SK-N-SH treated with all-trans-retinoic acid at 6 μM for 48 hours (cell line): ENCODE data around the gene STARD9.

Source experiments
- ARNTL ChIP-seq: fragments of 450-650 bp; formaldehyde crosslinking; IDR thresholded peaks from 2 replicates; pipeline ENCODE4 v1.5.0; 2020; ENCODE audit warnings: low read depth, mild to moderate bottlenecking, moderate library complexity, borderline replicate concordance
- BACH2 ChIP-seq: fragments of 250-450 bp; sonication (Bioruptor Pico); IDR thresholded peaks from 2 replicates; pipeline ENCODE4 v1.9.0; 2021; ENCODE audit warnings: mild to moderate bottlenecking, borderline replicate concordance
- GLIS3 ChIP-seq: fragments of 250-450 bp; sonication (Bioruptor Pico); IDR thresholded peaks from 2 replicates; pipeline ENCODE4 v1.5.0; 2020; ENCODE audit warnings: mild to moderate bottlenecking, moderate library complexity
- ISL1 ChIP-seq: fragments of 250-450 bp; sonication (Bioruptor Pico); IDR thresholded peaks from 2 replicates; pipeline ENCODE4 v2.1.2; 2022; ENCODE audit warnings: mild to moderate bottlenecking, moderate library complexity
- OSR1 ChIP-seq: fragments of 250-450 bp; sonication (Bioruptor Pico); IDR thresholded peaks from 2 replicates; pipeline ENCODE4 v1.8.0; 2022; ENCODE audit warnings: moderate library complexity, mild to moderate bottlenecking, inconsistent platforms
- POU6F1 ChIP-seq: fragments of 250-450 bp; sonication (Bioruptor Pico); IDR thresholded peaks from 2 replicates; pipeline ENCODE4 v1.8.0; 2021; ENCODE audit warnings: low read depth, mild to moderate bottlenecking, moderate library complexity, borderline replicate concordance
- RARB ChIP-seq: fragments of 250-450 bp; sonication (Bioruptor Pico); IDR thresholded peaks from 2 replicates; pipeline ENCODE4 v1.8.0; 2021; ENCODE audit warnings: mild to moderate bottlenecking, moderate library complexity
- TCF4 ChIP-seq: fragments of 250-450 bp; sonication (Bioruptor Pico); IDR thresholded peaks from 2 replicates; pipeline ENCODE4 v1.8.0; 2021; ENCODE audit warnings: mild to moderate bottlenecking, moderate library complexity, borderline replicate concordance
- ZFP3 ChIP-seq: fragments of 250-450 bp; sonication (Bioruptor Pico); IDR thresholded peaks from 2 replicates; pipeline ENCODE4 v1.5.0; 2020; ENCODE audit warnings: mild to moderate bottlenecking, moderate library complexity
- ZNF565 ChIP-seq: fragments of 450-650 bp; formaldehyde crosslinking; conservative IDR thresholded peaks from 2 replicates; pipeline ENCODE4 v1.5.0; 2020; ENCODE audit warnings: low read depth, mild to moderate bottlenecking, moderate library complexity
- ZNF8 ChIP-seq: fragments of 450-650 bp; formaldehyde crosslinking; IDR thresholded peaks from 2 replicates; pipeline ENCODE4 v1.5.0; 2020; ENCODE audit warnings: mild to moderate bottlenecking, moderate library complexity
- TF ChIP-seq, protein P1 (sequence below): fragments of 250-450 bp; sonication (Bioruptor Pico); IDR thresholded peaks from 2 replicates; pipeline ENCODE4 v1.5.1; 2021; ENCODE audit warnings: mild to moderate bottlenecking, moderate library complexity
- TF ChIP-seq, protein P2 (sequence below): fragments of 250-450 bp; sonication (Bioruptor Pico); IDR thresholded peaks from 2 replicates; pipeline ENCODE4 v1.8.0; 2020; ENCODE audit warnings: mild to moderate bottlenecking, moderate library complexity, borderline replicate concordance

DNA sequence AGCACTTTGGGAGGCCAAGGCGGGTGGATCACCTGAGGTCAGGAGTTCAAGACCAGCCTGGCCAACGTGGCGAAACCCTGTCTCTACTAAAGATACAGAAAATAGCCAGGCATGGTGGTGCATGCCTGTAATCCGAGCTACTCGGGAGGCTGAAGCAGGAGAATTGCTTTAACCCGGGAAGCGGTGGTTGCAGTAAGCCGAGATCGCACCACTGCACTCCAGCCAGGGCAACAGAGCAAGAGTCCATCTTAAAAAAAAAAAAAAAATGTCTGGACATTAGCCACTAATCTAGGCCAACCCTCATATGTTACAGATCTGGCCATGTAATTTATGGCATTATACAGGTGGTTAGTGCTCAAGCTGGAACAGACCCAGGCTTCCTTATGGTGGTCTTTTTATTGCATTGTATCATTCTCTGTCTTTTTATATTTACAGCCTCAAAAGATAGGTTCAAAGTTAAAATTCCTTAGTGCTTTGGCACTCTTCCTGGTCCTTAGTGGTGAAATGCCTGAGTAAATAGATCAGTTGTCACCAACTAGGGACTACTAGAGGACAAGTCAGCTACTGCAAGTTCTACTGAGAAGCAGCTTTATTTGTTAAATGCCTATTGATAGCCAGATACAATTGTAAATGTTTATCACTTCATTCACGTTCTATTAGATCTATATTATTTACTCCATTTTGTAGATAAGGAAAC is 16.0 kb downstream of the STARD9 start:
- TF ChIP-seq ARNTL (CRISPR knock-in tag) (no peak), ZFP3 (CRISPR knock-in tag) (no peak), ZNF8 (CRISPR knock-in tag) (no peak), ISL1 (no peak), ZNF565 (CRISPR knock-in tag) (no peak), POU6F1 (no peak), TCF4 (CRISPR knock-in tag) (no peak), RARB (CRISPR knock-in tag) (no peak), OSR1 (CRISPR knock-in tag) (no peak), GLIS3 (CRISPR knock-in tag) (no peak), BACH2 (no peak)
- TF ChIP-seq, protein P1, sequence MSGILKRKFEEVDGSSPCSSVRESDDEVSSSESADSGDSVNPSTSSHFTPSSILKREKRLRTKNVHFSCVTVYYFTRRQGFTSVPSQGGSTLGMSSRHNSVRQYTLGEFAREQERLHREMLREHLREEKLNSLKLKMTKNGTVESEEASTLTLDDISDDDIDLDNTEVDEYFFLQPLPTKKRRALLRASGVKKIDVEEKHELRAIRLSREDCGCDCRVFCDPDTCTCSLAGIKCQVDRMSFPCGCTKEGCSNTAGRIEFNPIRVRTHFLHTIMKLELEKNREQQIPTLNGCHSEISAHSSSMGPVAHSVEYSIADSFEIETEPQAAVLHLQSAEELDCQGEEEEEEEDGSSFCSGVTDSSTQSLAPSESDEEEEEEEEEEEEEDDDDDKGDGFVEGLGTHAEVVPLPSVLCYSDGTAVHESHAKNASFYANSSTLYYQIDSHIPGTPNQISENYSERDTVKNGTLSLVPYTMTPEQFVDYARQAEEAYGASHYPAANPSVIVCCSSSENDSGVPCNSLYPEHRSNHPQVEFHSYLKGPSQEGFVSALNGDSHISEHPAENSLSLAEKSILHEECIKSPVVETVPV (CRISPR knock-in tag) = no peak
- TF ChIP-seq, protein P2, sequence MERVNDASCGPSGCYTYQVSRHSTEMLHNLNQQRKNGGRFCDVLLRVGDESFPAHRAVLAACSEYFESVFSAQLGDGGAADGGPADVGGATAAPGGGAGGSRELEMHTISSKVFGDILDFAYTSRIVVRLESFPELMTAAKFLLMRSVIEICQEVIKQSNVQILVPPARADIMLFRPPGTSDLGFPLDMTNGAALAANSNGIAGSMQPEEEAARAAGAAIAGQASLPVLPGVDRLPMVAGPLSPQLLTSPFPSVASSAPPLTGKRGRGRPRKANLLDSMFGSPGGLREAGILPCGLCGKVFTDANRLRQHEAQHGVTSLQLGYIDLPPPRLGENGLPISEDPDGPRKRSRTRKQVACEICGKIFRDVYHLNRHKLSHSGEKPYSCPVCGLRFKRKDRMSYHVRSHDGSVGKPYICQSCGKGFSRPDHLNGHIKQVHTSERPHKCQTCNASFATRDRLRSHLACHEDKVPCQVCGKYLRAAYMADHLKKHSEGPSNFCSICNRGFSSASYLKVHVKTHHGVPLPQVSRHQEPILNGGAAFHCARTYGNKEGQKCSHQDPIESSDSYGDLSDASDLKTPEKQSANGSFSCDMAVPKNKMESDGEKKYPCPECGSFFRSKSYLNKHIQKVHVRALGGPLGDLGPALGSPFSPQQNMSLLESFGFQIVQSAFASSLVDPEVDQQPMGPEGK (CRISPR knock-in tag) = no peak
